Ovary (tissue), 9 donors: ENCODE data around the gene TMEM235. TPM values are rescaled to one million over a fixed set of nuclear protein-coding genes. Genes with fewer than 3 reads are reported as not detected.

Source experiments
- DNase-seq, 5 donors: peaks; one replicate each; pipeline ENCODE4 v3.0.0-alpha.2; 2019 to 2020
- H3K27ac ChIP-seq, 2 donors: fragments of 200-600 bp; one replicate each; pipeline versions ENCODE4 v1.5.1 to v1.8.0; 2019 to 2022
- H3K27me3 ChIP-seq: fragments of 200-600 bp; one replicate; pipeline ENCODE4 v1.8.0; 2022
- H3K36me3 ChIP-seq: fragments of 200-600 bp; sonication (generic); one replicate; pipeline ENCODE4 v1.5.1; 2019
- H3K4me1 ChIP-seq: one replicate; pipeline ENCODE4 v1.8.1; 2013; ENCODE audit warnings: mild to moderate bottlenecking, moderate library complexity; ENCODE audit not compliant: insufficient read depth
- H3K4me3 ChIP-seq: fragments of 200-600 bp; sonication (generic); one replicate; pipeline ENCODE4 v1.5.1; 2017
- H3K9me3 ChIP-seq, 2 donors: fragments of 200-600 bp in 1 of 2; sonication (generic) in 1 of 2; one replicate each; pipeline versions ENCODE4 v1.5.1 to v1.8.1; 2013 to 2019; ENCODE audit warnings: mild to moderate bottlenecking in 1 of 2, moderate library complexity in 1 of 2
- EP300 ChIP-seq: sonication (generic); formaldehyde crosslinking; IDR thresholded peaks from one replicate; pipeline ENCODE4 v1.6.1; 2017; ENCODE audit warnings: antibody characterized with exemption
- POLR2A ChIP-seq: fragments of 450-650 bp; IDR thresholded peaks from one replicate; pipeline ENCODE4 v1.6.1; 2017; ENCODE audit warnings: antibody characterized with exemption, mild to moderate bottlenecking, moderate library complexity
- WGBS, 3 donors: extraction: QIAGEN DNeasy Blood & Tissue Kit in 1 of 3; methylation state at CpG; one replicate each; pipeline versions ENCODE4 v1.1.5 to v1.1.7; 2013 to 2017; 5-methylcytosine and 5-hydroxymethylcytosine counted together
- intact Hi-C, 4 donors: fragments of 100-400 bp; cut with DNase I; formaldehyde crosslinking; loops; one replicate each; pipeline versions ENCODE4 v1.11.0 to v1.15.1; 2022 to 2023
- polyA plus RNA-seq, 2 donors: library from polyadenylated mRNA; stranded (reverse); fragments of 200-250 nt in 1 of 2; fragments of 350-450 nt in 1 of 2; fragmentation: Illumina TruSeq in 1 of 2; extraction: RNeasy Lipid Tissue Mini Kit (QIAGEN cat#74804) in 1 of 2; gene quantifications; one replicate each; pipeline ENCODE4 v1.2.3, GENCODE V29; 2013 to 2014
- total RNA-seq, 7 donors: library from RNA; depleted of rRNA in 2 of 7; stranded (reverse); fragments of >200 nt in 2 of 7; fragmentation: NEBNext Ultra II Directional in 3 of 7; extraction: Animal tissue kit (Norgen Biotek cat#: 25700) in 3 of 7; gene quantifications; one replicate each; pipeline versions ENCODE4 v1.1.0 to v1.2.4, GENCODE V29; 2016 to 2023
- TF ChIP-seq, protein P1 (sequence below), 3 donors: fragments of 450-650 bp in 2 of 3; fragments of 200-600 bp in 1 of 3; IDR thresholded peaks; one replicate each; pipeline versions ENCODE4 v1.5.1 to v1.8.0; 2016 to 2022; ENCODE audit warnings: antibody characterized with exemption in 3 of 3, mild to moderate bottlenecking in 1 of 3
- donor health status: DM: no; HTN: no; CAD: no; lungs with moderate emphysema.
- donor health status: DM: no; HTN: no; CAD: no.
- donor health status: Bipolar disorder and iron deficiency.
- donor health status: DM: yes; HTN: yes; CAD: no.
- donor health status: DM: no; HTN: no; CAD: no.
- donor health status: DM: yes; HTN: yes; CAD: no.

Gene TMEM235
- total and polyA plus RNA-seq, 9 donors, result 0.07 TPM; not detected in 8

DNA sequence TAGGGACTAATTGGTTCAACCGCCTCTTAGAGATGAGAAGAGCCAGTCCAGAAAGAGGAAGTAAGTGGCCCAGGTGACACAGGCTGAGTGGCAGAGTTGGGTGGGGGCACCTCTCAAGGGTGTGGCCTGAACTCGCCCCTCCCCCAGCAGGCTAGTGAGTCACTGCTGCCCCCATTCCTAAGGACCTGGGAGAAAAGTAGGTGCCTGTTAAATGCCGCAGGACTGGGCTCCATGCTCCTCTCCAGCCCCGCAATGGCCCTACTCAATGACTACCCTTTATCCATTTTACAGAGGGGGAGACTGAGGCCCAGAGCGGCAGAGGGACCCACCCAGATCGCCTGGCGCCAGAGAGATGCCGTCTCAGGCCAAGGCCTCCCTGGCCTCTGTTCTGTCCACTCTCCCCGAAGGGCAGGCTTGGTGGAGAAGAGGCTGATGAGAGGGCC is 8.1 kb downstream of the TMEM235 start:
- DNase-seq, result no peak
- WGBS, 3 donors, result 89 to 92% (median 90%) methylated on average over 9 of the region's 9 CpGs
- H3K27ac ChIP-seq, result no peak overlapping the region
- H3K4me1 ChIP-seq, result peaks cover 7% of the 10 kb centered on the region
- H3K27me3 ChIP-seq, result no peaks in the 10 kb centered on the region
- intact Hi-C loops, result no loop called here
- no peaks in the 10 kb centered on the region for H3K9me3 ChIP-seq
- no peaks in the 10 kb centered on the region for H3K36me3 ChIP-seq
- H3K4me3 ChIP-seq, result no peak overlapping the region
- no peak for TF ChIP-seq POLR2A
- no peak for TF ChIP-seq EP300
- TF ChIP-seq, protein P1, sequence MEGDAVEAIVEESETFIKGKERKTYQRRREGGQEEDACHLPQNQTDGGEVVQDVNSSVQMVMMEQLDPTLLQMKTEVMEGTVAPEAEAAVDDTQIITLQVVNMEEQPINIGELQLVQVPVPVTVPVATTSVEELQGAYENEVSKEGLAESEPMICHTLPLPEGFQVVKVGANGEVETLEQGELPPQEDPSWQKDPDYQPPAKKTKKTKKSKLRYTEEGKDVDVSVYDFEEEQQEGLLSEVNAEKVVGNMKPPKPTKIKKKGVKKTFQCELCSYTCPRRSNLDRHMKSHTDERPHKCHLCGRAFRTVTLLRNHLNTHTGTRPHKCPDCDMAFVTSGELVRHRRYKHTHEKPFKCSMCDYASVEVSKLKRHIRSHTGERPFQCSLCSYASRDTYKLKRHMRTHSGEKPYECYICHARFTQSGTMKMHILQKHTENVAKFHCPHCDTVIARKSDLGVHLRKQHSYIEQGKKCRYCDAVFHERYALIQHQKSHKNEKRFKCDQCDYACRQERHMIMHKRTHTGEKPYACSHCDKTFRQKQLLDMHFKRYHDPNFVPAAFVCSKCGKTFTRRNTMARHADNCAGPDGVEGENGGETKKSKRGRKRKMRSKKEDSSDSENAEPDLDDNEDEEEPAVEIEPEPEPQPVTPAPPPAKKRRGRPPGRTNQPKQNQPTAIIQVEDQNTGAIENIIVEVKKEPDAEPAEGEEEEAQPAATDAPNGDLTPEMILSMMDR (IDR thresholded peaks at IDR 0.05), result no peak

DNA sequence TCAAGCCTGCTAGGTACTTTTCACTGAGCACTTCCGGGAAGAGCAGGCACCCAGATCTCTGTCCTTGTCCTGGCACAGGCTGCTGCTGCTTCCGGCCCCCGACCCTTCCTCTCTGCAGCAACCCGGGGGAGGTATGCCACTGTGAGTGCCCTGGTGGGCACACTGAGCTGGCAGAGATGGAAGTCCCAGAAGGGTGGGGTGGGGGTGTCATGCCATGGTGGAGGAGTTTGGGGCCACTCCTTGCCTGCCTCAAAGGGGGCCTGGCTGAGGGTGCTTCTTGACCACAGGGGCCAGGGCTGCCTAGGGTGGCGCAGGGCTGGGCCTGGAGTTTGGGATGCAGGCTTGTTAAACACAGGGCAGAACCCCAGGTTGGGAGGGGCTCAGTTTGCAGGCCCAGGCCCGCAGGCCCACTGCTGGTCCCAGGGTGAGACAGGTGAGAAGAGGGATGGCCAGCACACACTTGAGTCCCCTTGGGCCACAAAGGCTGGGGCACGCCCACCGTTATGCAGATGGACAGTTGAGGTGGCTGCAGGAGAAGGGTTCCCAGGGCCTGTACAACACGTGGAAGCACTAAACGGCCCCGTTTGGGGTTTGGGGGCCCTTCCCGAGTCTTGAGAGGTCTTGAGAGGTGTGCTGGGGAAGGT is 8.7 kb downstream of the TMEM235 start:
- Histone ChIP-seq H3K27ac (no peak overlapping the region), H3K27me3 (no peaks in the 10 kb centered on the region), H3K9me3 (no peaks in the 10 kb centered on the region), H3K4me3 (no peak overlapping the region), H3K4me1 (peaks cover 7% of the 10 kb centered on the region), H3K36me3 (no peaks in the 10 kb centered on the region)
- DNase-seq, result no peak
- intact Hi-C loops, result no loop called here
- TF ChIP-seq POLR2A, result no peak
- TF ChIP-seq EP300, result no peak
- 75 to 80% (median 79%) methylated on average over 12 of the region's 12 CpGs for WGBS, 3 donors

DNA sequence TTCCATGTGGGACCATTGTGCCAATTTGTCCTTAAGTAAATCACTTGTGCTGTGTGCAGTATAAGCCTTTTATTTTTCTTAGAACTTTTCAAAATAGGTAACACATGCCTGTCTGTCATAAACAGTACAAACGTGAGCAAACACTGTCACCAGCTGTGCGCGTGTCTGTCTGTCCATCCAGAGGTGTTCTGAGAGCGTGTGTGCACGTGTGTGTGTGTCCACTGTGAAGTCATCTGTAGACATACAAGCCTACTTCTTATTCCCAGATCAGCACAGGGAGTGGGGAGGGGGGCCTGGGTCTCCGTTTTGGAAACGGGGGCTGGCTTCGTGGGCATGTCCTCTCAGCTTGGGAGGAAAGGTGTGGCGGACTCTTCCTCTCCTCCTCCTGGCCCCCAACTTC is 9.4 kb downstream of the TMEM235 start:
- Histone ChIP-seq H3K9me3 (no peaks in the 10 kb centered on the region), H3K4me1 (peaks cover 7% of the 10 kb centered on the region), H3K27ac (no peak overlapping the region), H3K4me3 (no peak overlapping the region), H3K27me3 (no peaks in the 10 kb centered on the region), H3K36me3 (no peaks in the 10 kb centered on the region)
- intact Hi-C loops, result no loop called here
- WGBS, 3 donors, result 77 to 86% (median 83%) methylated on average over 9 of the region's 9 CpGs
- DNase-seq, result no peak
- TF ChIP-seq, protein P1 (IDR thresholded peaks at IDR 0.05), result no peak
- no peak for TF ChIP-seq POLR2A
- TF ChIP-seq EP300, result no peak

DNA sequence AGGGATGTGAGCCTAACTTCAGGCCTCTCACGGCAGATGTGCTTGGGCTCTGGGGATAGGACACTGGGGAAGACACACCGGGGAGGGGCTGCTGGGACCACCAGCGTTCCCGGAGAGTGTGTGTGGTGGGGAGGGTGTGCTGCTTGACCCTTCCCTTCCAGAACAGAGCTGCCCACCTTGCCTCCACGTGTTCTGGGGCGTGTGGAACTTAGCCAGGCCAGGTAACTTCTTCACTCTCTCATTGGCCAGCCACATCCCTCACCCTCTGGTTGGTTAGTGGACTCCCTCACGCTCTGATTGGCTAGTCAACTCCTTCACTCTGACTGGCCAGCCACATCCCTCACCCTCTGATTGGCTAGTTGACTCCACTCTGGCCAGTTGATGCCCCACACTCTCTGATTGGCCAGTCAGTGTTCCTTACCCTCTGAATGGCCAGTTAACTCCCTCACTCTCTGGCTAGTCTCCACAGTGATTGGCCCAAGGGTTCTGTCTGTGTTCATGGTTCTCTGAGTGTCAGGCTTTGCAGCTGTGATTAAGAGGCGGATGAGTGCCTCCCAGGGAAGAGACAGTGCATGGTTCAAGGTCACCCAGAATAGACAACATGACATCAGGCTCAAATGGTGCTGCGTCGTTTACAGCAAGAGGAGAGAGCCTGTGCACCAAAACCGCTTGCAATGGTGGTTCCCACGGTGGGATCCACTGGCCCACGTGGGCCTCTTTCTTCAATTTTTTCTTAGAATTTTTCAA is 10.0 kb downstream of the TMEM235 start:
- intact Hi-C loops, result no loop called here
- no peaks in the 10 kb centered on the region for H3K36me3 ChIP-seq
- no peak for DNase-seq
- peaks cover 7% of the 10 kb centered on the region for H3K4me1 ChIP-seq
- H3K27me3 ChIP-seq, result no peaks in the 10 kb centered on the region
- no peak overlapping the region for H3K27ac ChIP-seq
- TF ChIP-seq, protein P1 (IDR thresholded peaks at IDR 0.05), result no peak
- TF ChIP-seq POLR2A (no peak), EP300 (no peak)
- WGBS, 3 donors, result 45 to 70% (median 56%) methylated on average over 13 of the region's 13 CpGs
- H3K4me3 ChIP-seq, result no peak overlapping the region
- no peaks in the 10 kb centered on the region for H3K9me3 ChIP-seq
